ENCODE data around the gene FGR.

Gene FGR

GRCh38 chr1:27590917-27591508, 44.0 kb downstream of the FGR start:
- 78% methylated on average over 1 of the region's 5 CpGs for WGBS (ENCODE audit: insufficient coverage)
- POLR2A ChIA-PET, result interaction anchor here (1.1 kb wide), 1 partner anchor 34 kb away, joined by 4 read pairs; no protein-coding TSS in a partner anchor
- H3K9me3 ChIP-seq (ENCODE audit: control extremely low read depth in 1 of 5, control insufficient read depth in 4 of 5, insufficient read depth in 2 of 5, low read depth in 1 of 5, low read length in 4 of 5), result no peaks in the 10 kb centered on the region

DNA sequence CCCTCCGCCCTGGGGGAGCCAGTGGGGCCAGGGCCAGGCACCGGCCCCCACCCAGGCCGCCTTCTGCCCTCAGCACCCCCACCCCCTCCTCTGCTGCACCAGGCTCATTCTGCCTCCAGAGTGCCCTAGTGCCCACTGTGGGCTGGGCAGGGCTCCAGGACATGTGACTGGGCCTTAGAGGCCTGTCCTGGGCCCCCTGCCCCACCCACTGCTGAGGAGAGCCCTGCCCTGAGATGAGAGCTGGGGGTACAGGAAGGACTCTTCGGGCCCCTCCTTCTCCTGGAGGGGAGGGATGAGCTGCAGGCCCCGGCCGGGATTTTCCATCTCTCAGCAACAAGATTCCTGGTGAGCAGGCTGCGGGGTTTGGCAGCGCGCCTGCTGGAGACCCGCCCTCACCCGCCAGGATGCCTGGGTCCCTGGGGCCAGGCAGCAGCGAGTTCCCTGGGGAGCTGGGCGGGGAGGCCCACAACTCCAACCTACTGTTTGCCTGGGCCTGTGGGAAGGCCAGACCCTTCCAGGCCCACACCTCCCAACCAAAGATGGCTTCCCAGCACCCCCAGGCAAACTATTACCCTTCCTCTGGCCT, 45.1 kb downstream of the FGR start:
- Histone ChIP-seq H3K27ac (ENCODE audit: insufficient read depth in 1 of 2, low read depth in 1 of 2, low read length in 2 of 2, poor library complexity in 1 of 2, severe bottlenecking in 2 of 2) (peak overlapping the region in 1 of 2 experiments; percentile 3), H3K27me3 (replicated peaks in 2 of 5; ENCODE audit: control insufficient read depth in 4 of 5, insufficient read depth in 5 of 5, low read length in 4 of 5) (no peaks in the 10 kb centered on the region), H3K4me1 (ENCODE audit: control extremely low read depth in 1 of 4, control insufficient read depth in 4 of 4, insufficient read depth in 4 of 4, low read length in 3 of 4) (peaks cover 0 to 46% (median 36%) of the 10 kb centered on the region in 4 experiments), H3K36me3 (ENCODE audit: control insufficient read depth in 4 of 4, insufficient read depth in 4 of 4, low read length in 3 of 4) (peaks cover 0 to 58% (median 5%) of the 10 kb centered on the region in 4 experiments), H3K9me3 (ENCODE audit: control extremely low read depth in 1 of 5, control insufficient read depth in 4 of 5, insufficient read depth in 2 of 5, low read depth in 1 of 5, low read length in 4 of 5) (no peaks in the 10 kb centered on the region), H3K4me3 (ENCODE audit: control insufficient read depth in 1 of 7, extremely low read depth in 1 of 7, insufficient read depth in 4 of 7, low read depth in 2 of 7, low read length in 6 of 7) (no peak overlapping the region)
- ChIA-PET CTCF (interaction anchor here (3.0 to 4.5 kb wide), 2 partner anchors 9 to 14 kb away, joined by 10 to 17 read pairs; no protein-coding TSS in a partner anchor), POLR2A (interaction anchor here (0.6 kb wide), 1 partner anchor 88 kb away, joined by 5 read pairs; no protein-coding TSS in a partner anchor)
- WGBS (ENCODE audit: insufficient coverage), result 62% methylated on average over 4 of the region's 13 CpGs
- DNase-seq, result no peak

More at GRCh38 chr1:27590917-27591508, 44.0 kb downstream of the FGR start:
- no peak overlapping the region for H3K27ac ChIP-seq (ENCODE audit: insufficient read depth in 1 of 2, low read depth in 1 of 2, low read length in 2 of 2, poor library complexity in 1 of 2, severe bottlenecking in 2 of 2)
- CTCF ChIA-PET, result interaction anchor here (1.0 to 4.5 kb wide), 5 partner anchors 10 to 33 kb away, joined by 3 to 17 read pairs (median 5); no protein-coding TSS in a partner anchor
- H3K4me1 ChIP-seq (ENCODE audit: control extremely low read depth in 1 of 4, control insufficient read depth in 4 of 4, insufficient read depth in 4 of 4, low read length in 3 of 4), result peaks cover 2 to 50% (median 40%) of the 10 kb centered on the region in 4 experiments
- H3K4me3 ChIP-seq (ENCODE audit: control insufficient read depth in 1 of 7, extremely low read depth in 1 of 7, insufficient read depth in 4 of 7, low read depth in 2 of 7, low read length in 6 of 7), result no peak overlapping the region
- H3K27me3 ChIP-seq (replicated peaks in 2 of 5; ENCODE audit: control insufficient read depth in 4 of 5, insufficient read depth in 5 of 5, low read length in 4 of 5), result no peaks in the 10 kb centered on the region
- peaks cover 0 to 55% (median 5%) of the 10 kb centered on the region in 4 experiments for H3K36me3 ChIP-seq (ENCODE audit: control insufficient read depth in 4 of 4, insufficient read depth in 4 of 4, low read length in 3 of 4)
- DNase-seq, result no peak

- H3K27ac ChIP-seq (ENCODE audit: insufficient read depth in 1 of 2, low read depth in 1 of 2, low read length in 2 of 2, poor library complexity in 1 of 2, severe bottlenecking in 2 of 2), result no peak overlapping the region
- ChIA-PET POLR2A (interaction anchor here (0.6 kb wide), 1 partner anchor 88 kb away, joined by 5 read pairs; no protein-coding TSS in a partner anchor), CTCF (interaction anchor here (4.5 kb wide), 1 partner anchor 13 kb away, joined by 17 read pairs; no protein-coding TSS in a partner anchor)
- H3K36me3 ChIP-seq (ENCODE audit: control insufficient read depth in 4 of 4, insufficient read depth in 4 of 4, low read length in 3 of 4), result peaks cover 0 to 58% (median 5%) of the 10 kb centered on the region in 4 experiments
- no peaks in the 10 kb centered on the region for H3K27me3 ChIP-seq (replicated peaks in 2 of 5; ENCODE audit: control insufficient read depth in 4 of 5, insufficient read depth in 5 of 5, low read length in 4 of 5)
- no peak for DNase-seq
- H3K4me3 ChIP-seq (ENCODE audit: control insufficient read depth in 1 of 7, extremely low read depth in 1 of 7, insufficient read depth in 4 of 7, low read depth in 2 of 7, low read length in 6 of 7), result no peak overlapping the region
- 93% methylated on average over 6 of the region's 6 CpGs for WGBS (ENCODE audit: insufficient coverage)
- H3K9me3 ChIP-seq (ENCODE audit: control extremely low read depth in 1 of 5, control insufficient read depth in 4 of 5, insufficient read depth in 2 of 5, low read depth in 1 of 5, low read length in 4 of 5), result no peaks in the 10 kb centered on the region
- peaks cover 0 to 41% (median 31%) of the 10 kb centered on the region in 4 experiments for H3K4me1 ChIP-seq (ENCODE audit: control extremely low read depth in 1 of 4, control insufficient read depth in 4 of 4, insufficient read depth in 4 of 4, low read length in 3 of 4)
These were observed 45.5 kb downstream of the FGR start for GRCh38 chr1:27589441-27589840.

GRCh38 chr1:27588256-27589232, 46.4 kb downstream of the FGR start:
- Histone ChIP-seq H3K9me3 (ENCODE audit: control extremely low read depth in 1 of 5, control insufficient read depth in 4 of 5, insufficient read depth in 2 of 5, low read depth in 1 of 5, low read length in 4 of 5) (no peaks in the 10 kb centered on the region), H3K27me3 (replicated peaks in 2 of 5; ENCODE audit: control insufficient read depth in 4 of 5, insufficient read depth in 5 of 5, low read length in 4 of 5) (no peaks in the 10 kb centered on the region), H3K36me3 (ENCODE audit: control insufficient read depth in 4 of 4, insufficient read depth in 4 of 4, low read length in 3 of 4) (peaks cover 0 to 51% (median 5%) of the 10 kb centered on the region in 4 experiments), H3K4me1 (ENCODE audit: control extremely low read depth in 1 of 4, control insufficient read depth in 4 of 4, insufficient read depth in 4 of 4, low read length in 3 of 4) (peaks cover 0 to 40% (median 27%) of the 10 kb centered on the region in 4 experiments), H3K4me3 (ENCODE audit: control insufficient read depth in 1 of 7, extremely low read depth in 1 of 7, insufficient read depth in 4 of 7, low read depth in 2 of 7, low read length in 6 of 7) (no peak overlapping the region), H3K27ac (ENCODE audit: insufficient read depth in 1 of 2, low read depth in 1 of 2, low read length in 2 of 2, poor library complexity in 1 of 2, severe bottlenecking in 2 of 2) (no peak overlapping the region)
- ChIA-PET POLR2A (no interaction called here), CTCF (interaction anchor here (0.9 kb wide), 1 partner anchor 32 kb away, joined by 4 read pairs; no protein-coding TSS in a partner anchor)
- 87% methylated on average over 12 of the region's 12 CpGs for WGBS (ENCODE audit: insufficient coverage)
- DNase-seq, result no peak

DNA sequence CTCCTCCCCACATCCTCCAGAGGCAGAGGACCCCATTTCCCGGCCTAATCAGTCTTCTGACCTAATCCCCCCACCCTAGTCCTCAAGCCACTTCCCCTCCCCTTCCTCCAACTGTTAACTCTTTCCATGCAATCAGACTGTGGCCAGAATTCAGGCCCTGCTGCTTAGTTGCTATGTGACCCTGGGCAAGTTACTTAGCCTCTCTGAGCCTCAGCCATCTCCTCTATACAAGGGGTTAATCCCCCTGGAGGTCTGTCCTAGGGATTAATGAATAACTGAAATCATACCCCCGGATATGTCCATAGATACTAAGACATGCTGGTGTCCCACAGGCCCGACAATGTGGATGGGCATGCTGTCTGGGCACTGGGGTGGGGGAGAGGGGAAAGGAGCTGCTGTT, 49.3 kb downstream of the FGR start:
- DNase-seq, result no peak
- Histone ChIP-seq H3K4me1 (ENCODE audit: control extremely low read depth in 1 of 4, control insufficient read depth in 4 of 4, insufficient read depth in 4 of 4, low read length in 3 of 4) (peaks cover 0 to 33% (median 21%) of the 10 kb centered on the region in 4 experiments), H3K27me3 (replicated peaks in 2 of 5; ENCODE audit: control insufficient read depth in 4 of 5, insufficient read depth in 5 of 5, low read length in 4 of 5) (no peaks in the 10 kb centered on the region), H3K4me3 (ENCODE audit: control insufficient read depth in 1 of 7, extremely low read depth in 1 of 7, insufficient read depth in 4 of 7, low read depth in 2 of 7, low read length in 6 of 7) (no peak overlapping the region), H3K9me3 (ENCODE audit: control extremely low read depth in 1 of 5, control insufficient read depth in 4 of 5, insufficient read depth in 2 of 5, low read depth in 1 of 5, low read length in 4 of 5) (no peaks in the 10 kb centered on the region), H3K36me3 (ENCODE audit: control insufficient read depth in 4 of 4, insufficient read depth in 4 of 4, low read length in 3 of 4) (peaks cover 0 to 41% (median 7%) of the 10 kb centered on the region in 4 experiments), H3K27ac (ENCODE audit: insufficient read depth in 1 of 2, low read depth in 1 of 2, low read length in 2 of 2, poor library complexity in 1 of 2, severe bottlenecking in 2 of 2) (no peak overlapping the region)
- CTCF ChIA-PET, result interaction anchor here (1.8 to 8.4 kb wide), 4 partner anchors 11 to 30 kb away, joined by 5 to 66 read pairs (median 26); no protein-coding TSS in a partner anchor
- POLR2A ChIA-PET, result no interaction called here
- WGBS (ENCODE audit: insufficient coverage), result 17% methylated on average over 1 of the region's 3 CpGs

DNA sequence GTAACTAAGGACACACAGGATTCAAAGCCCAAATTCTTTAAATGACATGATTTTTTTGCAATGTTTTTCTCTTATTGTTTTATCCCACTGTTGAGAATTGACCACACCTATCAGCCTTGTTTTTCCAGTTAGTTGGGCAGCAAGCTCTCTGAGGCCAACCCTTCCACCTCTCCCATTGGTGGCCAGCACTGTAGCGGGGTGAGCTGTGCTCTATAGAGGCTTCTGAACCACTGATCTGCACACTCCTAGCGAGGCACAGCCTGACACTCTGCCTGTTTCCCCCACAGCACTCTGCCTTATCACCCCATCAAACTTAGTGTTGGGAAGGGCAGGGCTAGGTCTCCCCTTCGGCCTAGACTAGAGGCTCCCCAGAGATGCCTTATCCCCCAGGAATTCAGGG, 50.5 kb downstream of the FGR start:
- no peak for DNase-seq
- 94% methylated on average over 2 of the region's 3 CpGs for WGBS (ENCODE audit: insufficient coverage)
- H3K4me3 ChIP-seq (ENCODE audit: control insufficient read depth in 1 of 7, extremely low read depth in 1 of 7, insufficient read depth in 4 of 7, low read depth in 2 of 7, low read length in 6 of 7), result no peak overlapping the region
- no peak overlapping the region for H3K27ac ChIP-seq (ENCODE audit: insufficient read depth in 1 of 2, low read depth in 1 of 2, low read length in 2 of 2, poor library complexity in 1 of 2, severe bottlenecking in 2 of 2)
- no peaks in the 10 kb centered on the region for H3K9me3 ChIP-seq (ENCODE audit: control extremely low read depth in 1 of 5, control insufficient read depth in 4 of 5, insufficient read depth in 2 of 5, low read depth in 1 of 5, low read length in 4 of 5)
- CTCF ChIA-PET, result interaction anchor here (1.5 to 8.4 kb wide), 7 partner anchors 8 to 28 kb away, joined by 5 to 66 read pairs (median 9); no protein-coding TSS in a partner anchor
- POLR2A ChIA-PET, result no interaction called here
- H3K4me1 ChIP-seq (ENCODE audit: control extremely low read depth in 1 of 4, control insufficient read depth in 4 of 4, insufficient read depth in 4 of 4, low read length in 3 of 4), result peaks cover 0 to 22% (median 17%) of the 10 kb centered on the region in 4 experiments
- no peaks in the 10 kb centered on the region for H3K27me3 ChIP-seq (replicated peaks in 2 of 5; ENCODE audit: control insufficient read depth in 4 of 5, insufficient read depth in 5 of 5, low read length in 4 of 5)
- peaks cover 0 to 34% (median 7%) of the 10 kb centered on the region in 4 experiments for H3K36me3 ChIP-seq (ENCODE audit: control insufficient read depth in 4 of 4, insufficient read depth in 4 of 4, low read length in 3 of 4)

Data from common myeloid progenitor, CD34-positive (primary cell).